ENCODE results near the gene MEIKIN.
A peak's percentile ranks its signal among the peaks of the same experiment; 100 is the strongest.
"Not testable (repeated sequence)": the region's sequence is repeated elsewhere in the genome, so short reads cannot be mapped to it uniquely, and the experiment has no call there.

Gene MEIKIN

DNA sequence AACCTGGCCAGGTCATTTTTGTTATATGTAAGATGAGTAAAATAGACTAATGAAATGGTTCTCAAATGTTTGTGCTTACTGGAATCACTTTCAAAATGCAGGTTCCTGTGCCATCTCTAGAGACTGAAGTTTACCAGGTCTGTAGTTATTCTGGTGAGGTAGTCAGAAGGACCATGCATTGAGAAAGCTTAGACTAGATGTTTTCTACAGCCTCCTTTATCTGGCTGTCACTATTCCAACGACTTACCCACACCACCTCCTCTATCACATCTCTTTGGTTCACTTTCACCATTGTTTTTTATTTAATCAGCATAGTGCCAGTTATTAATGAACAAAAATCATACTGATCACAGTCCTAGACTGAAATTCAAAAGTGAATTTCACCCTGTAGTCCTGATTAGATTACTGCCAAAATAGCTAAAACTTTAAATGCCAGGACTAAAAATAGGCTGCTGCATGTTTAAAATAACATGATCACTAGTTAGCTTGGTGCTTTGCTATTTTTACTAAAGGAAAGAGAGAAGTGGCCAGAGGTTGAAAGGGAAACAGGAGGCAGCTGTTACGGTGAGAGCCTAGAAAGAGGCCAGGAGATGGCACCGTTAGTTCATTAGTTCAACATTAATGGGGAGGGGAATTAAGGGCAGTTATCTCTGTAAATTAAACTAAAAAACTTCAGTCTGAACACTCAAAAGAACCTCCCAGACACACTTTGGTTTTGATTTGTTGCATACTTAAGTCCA is 134.8 kb downstream of the MEIKIN start:
- DNase-seq (ENCODE audit: low read depth) = no peak

DNA sequence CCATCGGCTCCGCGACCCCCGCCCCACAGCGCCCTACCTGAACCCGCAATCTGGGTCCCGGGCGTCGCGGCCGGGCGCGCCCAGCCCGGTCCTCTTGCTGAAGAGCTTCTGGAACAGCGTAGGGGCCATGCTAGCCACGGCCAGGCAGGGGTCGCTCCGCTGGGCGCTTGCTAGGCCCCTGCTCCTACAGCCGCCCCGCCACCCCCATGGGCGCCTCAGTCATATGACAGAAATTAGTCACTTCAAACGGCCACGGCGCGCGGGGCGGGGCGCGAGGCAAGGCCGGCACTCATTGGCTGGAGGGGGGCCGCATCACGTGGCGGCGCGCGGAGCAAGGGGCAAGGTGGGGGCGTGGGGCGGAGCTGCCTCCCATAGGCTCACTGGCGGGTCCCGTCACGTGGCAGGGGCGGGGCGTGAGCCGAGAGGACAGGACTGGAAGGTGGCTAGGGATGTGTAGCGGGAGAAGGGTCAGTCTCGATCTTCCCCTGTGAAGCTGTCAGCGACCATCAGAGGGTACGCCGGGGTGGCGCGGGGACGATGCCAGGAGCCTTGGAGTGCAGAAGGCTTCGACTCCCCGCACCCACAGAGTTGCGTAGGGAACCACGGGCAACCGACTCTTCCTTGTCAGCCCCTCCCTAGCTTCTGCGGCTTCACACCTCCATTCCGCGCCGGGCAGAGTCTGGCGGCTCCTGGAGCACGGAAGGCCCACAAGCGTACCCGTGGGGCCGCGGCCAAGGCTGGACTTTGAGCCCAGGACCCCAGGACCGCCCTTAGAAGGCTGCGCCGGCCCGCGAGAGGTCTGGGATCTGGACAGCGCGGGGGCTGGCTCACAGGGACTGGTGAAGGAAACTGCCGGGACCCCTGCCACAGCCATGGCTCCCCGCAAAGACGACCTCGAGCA is 148.4 kb downstream of the MEIKIN start, which contains the start of gene FNIP1:
Gene FNIP1, minus strand, starts transcription at position 225 of the 901 bp plus-strand sequence. Its CDS starts 96 bp downstream, at position 129.
- peak; percentile 96 for DNase-seq (ENCODE audit: low read depth)

- peak; percentile 22 for DNase-seq (ENCODE audit: low read depth)
Measured at GRCh38 chr5:131795879-131796792, 149.3 kb downstream of the MEIKIN start.

DNA sequence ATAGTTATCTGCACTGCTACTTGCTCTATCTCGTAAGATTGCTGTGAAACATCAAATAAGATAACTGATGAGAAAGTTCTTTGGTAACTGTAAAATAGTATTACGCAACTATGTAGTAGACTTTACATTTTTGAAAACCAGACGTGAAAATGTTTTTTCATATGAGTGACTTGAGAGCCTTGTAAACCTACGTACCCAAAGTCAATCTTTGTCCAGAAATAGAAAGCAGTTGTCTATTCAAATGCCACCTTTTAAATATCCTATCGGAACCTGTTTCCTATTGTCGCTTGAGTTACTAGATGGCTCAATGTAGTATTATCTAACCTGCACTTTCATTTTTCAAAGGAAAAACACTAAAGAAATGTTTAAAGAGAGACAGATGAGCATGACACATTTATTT is 150.2 kb downstream of the MEIKIN start:
- DNase-seq (ENCODE audit: low read depth) = no peak

DNA sequence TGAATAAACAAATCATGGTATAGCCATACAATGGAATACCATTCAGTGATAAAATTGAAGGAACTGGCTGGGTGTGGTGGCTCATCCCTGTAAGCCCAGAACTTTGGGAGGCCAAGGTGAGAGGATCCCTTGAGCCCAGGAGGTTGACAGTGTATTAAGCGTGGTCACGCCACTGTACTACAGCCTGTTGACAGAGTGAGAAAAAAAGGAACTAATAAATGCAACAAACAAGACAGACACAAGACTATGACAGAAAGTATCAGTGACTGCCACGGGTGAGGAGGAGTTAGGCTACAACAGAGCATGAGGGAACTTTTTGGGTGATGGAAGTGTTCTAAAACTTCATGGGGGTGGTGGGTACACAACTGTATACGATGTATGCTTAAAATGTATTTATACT is 150.9 kb downstream of the MEIKIN start:
- DNase-seq (ENCODE audit: low read depth) = no peak

GRCh38 chr5:131792896-131793295 is 152.6 kb downstream of the MEIKIN start:
- no peak for DNase-seq (ENCODE audit: low read depth)

DNA sequence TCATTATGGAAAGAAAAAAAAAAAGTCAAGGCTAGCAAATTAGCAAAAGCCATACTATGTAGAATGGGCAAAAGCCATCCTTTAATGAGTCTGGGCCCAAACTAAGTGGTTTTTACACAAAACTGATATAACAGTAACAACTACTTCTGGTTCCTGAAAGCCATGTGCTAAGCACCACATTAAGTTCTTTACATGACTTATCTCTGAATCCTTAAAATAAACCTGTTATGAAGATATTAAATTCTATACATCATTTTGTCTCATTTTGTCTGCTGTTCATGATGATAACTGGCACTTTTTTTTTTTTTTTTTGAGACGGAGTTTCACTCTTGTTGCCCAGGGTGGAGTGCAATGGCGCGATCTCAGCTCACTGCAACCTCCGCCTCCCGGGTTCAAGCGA is 153.6 kb downstream of the MEIKIN start:
- no peak for DNase-seq (ENCODE audit: low read depth)

- DNase-seq (ENCODE audit: low read depth) = no peak
Measured at GRCh38 chr5:131790550-131790949, 154.9 kb downstream of the MEIKIN start.

- no peak for DNase-seq (ENCODE audit: low read depth)
Measured at GRCh38 chr5:131789765-131790164, 155.7 kb downstream of the MEIKIN start.

GRCh38 chr5:131787736-131788135 is 157.7 kb downstream of the MEIKIN start:
- no peak for DNase-seq (ENCODE audit: low read depth)

GRCh38 chr5:131786900-131787692 is 158.4 kb downstream of the MEIKIN start:
- DNase-seq (ENCODE audit: low read depth) = no peak

DNA sequence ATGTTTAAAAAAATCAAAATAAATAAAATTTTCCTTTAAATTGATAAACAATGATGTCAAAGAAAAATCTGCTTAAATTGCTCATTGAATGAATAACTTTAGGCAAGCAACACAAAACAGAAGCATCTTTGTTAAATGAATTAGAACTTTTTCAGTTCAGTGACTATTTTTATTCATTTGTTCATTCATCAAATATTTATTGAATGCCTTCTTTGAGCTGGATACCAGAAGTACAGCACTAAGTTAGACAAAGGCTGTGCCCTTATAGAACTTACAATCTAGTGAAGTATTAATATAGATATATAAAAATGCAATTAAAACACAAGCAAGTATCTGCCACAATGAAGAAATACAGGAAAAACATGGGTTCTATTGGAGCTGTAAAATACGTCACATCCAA is 159.4 kb downstream of the MEIKIN start:
- no peak for DNase-seq (ENCODE audit: low read depth)

DNA sequence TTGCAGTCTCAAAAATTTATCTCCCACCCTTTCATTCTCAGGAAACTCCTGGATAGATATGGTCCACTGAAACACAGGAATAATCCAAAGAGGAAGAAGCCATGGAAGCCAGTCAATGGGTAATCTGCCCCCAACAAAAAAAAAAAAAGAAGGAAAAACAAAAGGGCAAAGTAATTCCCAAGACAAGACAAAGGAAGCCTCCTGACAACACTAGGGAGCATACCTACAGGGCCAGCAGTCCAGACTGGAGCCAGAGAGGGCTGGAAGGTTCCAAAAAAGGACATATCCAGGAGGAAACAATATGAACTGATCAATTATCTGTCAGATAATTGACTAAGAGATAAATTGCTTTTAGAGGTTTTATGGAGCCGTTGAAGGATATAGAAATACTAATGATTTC is 161.6 kb downstream of the MEIKIN start:
- DNase-seq (ENCODE audit: low read depth) = no peak

DNA sequence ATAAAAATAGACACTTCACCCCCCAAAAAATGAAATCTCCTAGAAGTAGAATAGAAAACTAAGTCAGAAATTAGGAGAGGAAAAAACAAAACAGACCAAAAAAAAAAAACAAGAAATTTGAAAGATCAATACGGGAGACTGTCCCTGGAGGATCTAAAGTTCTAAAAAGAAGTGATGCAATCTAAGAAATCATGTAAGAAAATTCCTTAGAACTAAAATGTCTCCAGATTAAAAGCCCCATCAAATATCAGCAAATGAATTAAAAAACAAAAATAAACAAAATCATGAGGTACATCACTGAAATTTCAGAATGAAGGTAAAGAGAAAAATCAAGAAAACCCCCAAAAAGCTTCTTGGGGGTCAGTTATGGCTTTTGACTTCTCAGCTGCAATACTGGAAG is 162.1 kb downstream of the MEIKIN start:
- no peak for DNase-seq (ENCODE audit: low read depth)

GRCh38 chr5:131782717-131783116 is 162.7 kb downstream of the MEIKIN start:
- no peak for DNase-seq (ENCODE audit: low read depth)

GRCh38 chr5:131778141-131778540 is 167.3 kb downstream of the MEIKIN start:
- not testable (repeated sequence) for DNase-seq (ENCODE audit: low read depth)

GRCh38 chr5:131776450-131776849 is 169.0 kb downstream of the MEIKIN start:
- no peak for DNase-seq (ENCODE audit: low read depth)

DNA sequence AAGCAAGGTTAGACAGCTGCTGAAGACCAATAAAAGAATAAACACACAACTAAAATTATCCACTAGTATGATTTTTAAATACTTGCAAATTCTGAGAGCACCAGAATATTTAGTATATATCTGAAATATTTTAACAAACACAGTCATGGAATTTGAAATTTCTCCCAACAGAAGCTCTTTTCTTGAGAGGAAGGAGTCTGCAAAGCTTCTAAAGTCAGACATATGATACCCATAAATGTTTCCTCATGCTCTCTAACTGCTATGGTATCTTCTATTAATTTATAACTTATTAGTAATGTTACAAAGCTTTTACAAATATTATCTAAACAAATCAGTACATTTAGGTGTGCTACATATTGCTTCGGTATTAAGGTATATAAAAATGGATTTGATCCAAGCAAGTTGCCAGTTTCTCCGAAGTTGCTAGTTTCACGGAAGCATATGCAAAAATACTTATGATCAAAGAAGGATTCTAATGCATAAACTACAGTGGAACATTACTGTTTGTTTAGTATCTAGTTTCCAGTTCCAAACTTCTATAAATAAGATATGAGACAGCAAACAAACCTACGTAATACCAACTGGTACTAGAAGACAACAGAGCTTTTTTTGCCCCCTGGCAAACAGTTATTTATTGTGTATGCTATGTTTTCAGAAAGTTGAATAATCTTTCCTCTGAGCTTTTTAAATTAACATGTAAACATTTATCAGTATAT is 170.7 kb downstream of the MEIKIN start:
- no peak for DNase-seq (ENCODE audit: low read depth)

DNA sequence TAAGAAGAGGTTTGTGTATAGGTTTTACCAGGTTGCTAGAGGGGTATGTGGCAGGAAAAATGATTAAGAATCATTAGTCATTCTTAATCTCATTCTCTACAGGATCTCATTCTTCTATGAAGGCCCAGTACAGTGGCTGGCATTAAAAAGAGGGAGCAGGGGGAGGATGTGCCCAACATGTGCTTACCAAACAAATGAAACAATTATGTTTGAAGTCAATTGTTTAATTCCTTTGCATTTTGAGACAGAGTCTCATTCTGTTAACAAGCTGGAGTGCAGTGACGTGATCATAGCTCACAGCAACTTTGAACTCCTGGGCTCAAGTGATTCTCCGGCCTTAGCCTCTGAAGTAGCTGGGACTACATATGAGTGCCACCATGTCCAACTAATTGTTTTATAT is 171.7 kb downstream of the MEIKIN start:
- no peak for DNase-seq (ENCODE audit: low read depth)

GRCh38 chr5:131771692-131772091 is 173.8 kb downstream of the MEIKIN start:
- no peak for DNase-seq (ENCODE audit: low read depth)

DNA sequence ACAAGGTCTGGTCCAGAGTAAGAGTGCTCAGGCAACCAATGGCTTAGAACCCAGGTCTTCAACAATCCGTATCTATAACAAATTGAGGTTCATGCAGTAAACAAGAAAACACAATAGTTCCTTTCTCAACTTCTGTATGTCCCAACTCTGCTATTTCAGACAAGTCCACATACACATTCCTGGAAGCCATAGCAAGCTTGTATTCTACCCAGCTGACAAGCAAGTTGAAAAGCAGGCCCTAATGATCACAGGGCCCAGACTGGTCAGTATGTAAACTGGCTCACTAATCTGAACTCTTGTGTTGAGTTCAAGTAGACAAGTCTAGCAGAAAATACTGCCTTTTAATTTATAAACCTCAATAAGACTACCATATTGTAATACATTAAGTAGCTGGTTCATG is 175.5 kb downstream of the MEIKIN start:
- no peak for DNase-seq (ENCODE audit: low read depth)

Measured in stromal cell of bone marrow (primary cell).